Activated T-helper 1 cell treated with anti-CD3 and anti-CD28 coated beads, Interleukin-12 subunit alpha, Interleukin-12 subunit beta, Interleukin-2, Interleukin-4 antibody, amounts not matched to agents 30 ng/mL and 10 ng/mL and 1 ng/mL, durations not matched to agents 14 hours and 24 hours and 36 hours (primary cell): ENCODE results near the gene LYZL2. TPM values are rescaled to one million over a fixed set of nuclear protein-coding genes. Genes with fewer than 3 reads are reported as not detected.

Experiments
- DNase-seq: peaks from one replicate; pipeline ENCODE4 v3.0.0; 2021; ENCODE audit warnings: low spot score
- H3K27ac Mint-ChIP-seq: one replicate; pipeline ENCODE4 v1.8.0; 2021; ENCODE audit warnings: mild to moderate bottlenecking, mixed read lengths
- H3K27me3 Mint-ChIP-seq: one replicate; pipeline ENCODE4 v1.8.0; 2022; ENCODE audit warnings: mild to moderate bottlenecking, moderate library complexity, mixed read lengths; ENCODE audit not compliant: insufficient read depth
- H3K36me3 Mint-ChIP-seq: one replicate; pipeline ENCODE4 v1.8.0; 2021; ENCODE audit warnings: low read depth, mixed read lengths
- H3K4me1 Mint-ChIP-seq: one replicate; pipeline ENCODE4 v1.8.0; 2021; ENCODE audit warnings: low read depth, mixed read lengths
- H3K4me3 Mint-ChIP-seq: one replicate; pipeline ENCODE4 v1.8.0; 2021; ENCODE audit warnings: mild to moderate bottlenecking, moderate library complexity, mixed read lengths
- H3K9me3 Mint-ChIP-seq: one replicate; pipeline ENCODE4 v1.8.0; 2021; ENCODE audit warnings: mixed read lengths
- intact Hi-C: fragments of 100-400 bp; cut with micrococcal nuclease; formaldehyde crosslinking; loops from one replicate; pipeline ENCODE4 v1.15.1; 2024
- total RNA-seq: library from RNA; stranded (reverse); gene quantifications from 2 replicates; pipeline ENCODE4 v1.2.3, GENCODE V29; 2022

LYZL2 gene
- total RNA-seq, 1 donor from 2014 or later, result not detected

DNA sequence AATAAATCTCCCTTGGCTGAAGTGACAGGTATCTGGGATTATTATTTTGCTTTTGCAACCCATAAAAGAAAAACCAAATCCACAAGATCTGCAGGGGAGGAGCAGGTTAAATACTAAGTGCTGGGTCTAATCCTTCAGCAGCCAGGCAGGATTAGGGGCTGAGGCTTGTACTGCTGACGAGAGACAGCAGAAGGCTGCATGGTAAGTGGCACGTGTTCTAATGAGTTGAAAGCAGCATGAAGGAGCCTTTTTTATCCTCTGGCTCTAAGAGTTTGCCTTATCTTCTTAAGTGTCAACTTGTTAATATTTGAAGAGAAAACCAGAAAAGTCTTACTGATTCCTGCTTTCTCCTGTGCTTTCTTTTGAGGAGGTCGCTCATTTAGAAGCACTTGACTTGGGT, 50.0 kb downstream of the LYZL2 start:
- intact Hi-C loops, result no loop called here
- no peaks in the 10 kb centered on the region for H3K36me3 Mint-ChIP-seq
- H3K27ac Mint-ChIP-seq, result no peak overlapping the region

DNA sequence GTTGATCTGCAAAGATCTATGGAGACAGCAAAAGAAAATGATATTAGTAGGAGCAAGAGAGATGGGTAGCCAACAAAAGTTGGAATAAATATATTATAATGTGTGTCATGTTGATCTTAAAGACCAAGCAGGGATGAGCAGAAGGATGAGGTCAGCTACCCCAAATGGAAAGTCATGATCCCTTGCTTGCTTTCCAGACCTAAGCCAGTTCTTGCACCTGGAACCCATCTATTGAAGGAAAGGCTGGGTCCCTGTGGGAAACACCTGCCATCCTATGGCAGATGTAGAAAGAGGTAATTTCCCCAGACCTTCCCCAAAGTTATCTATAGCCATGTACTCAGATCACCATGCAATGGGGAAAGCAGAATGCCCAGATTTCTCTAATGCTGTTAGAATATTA, 52.5 kb downstream of the LYZL2 start:
- Mint-ChIP-seq H3K27me3 (peaks cover 3% of the 10 kb centered on the region), H3K27ac (no peak overlapping the region), H3K36me3 (no peaks in the 10 kb centered on the region), H3K9me3 (no peaks in the 10 kb centered on the region), H3K4me1 (no peaks in the 10 kb centered on the region), H3K4me3 (no peak overlapping the region)
- no peak for DNase-seq
- intact Hi-C loops, result no loop called here

More for the DNA sequence above, 50.0 kb downstream of the LYZL2 start:
- H3K4me3 Mint-ChIP-seq, result no peak overlapping the region
- H3K4me1 Mint-ChIP-seq, result peaks cover 5% of the 10 kb centered on the region
- H3K9me3 Mint-ChIP-seq, result no peaks in the 10 kb centered on the region
- no peak for DNase-seq
- H3K27me3 Mint-ChIP-seq, result peaks cover 3% of the 10 kb centered on the region

DNA sequence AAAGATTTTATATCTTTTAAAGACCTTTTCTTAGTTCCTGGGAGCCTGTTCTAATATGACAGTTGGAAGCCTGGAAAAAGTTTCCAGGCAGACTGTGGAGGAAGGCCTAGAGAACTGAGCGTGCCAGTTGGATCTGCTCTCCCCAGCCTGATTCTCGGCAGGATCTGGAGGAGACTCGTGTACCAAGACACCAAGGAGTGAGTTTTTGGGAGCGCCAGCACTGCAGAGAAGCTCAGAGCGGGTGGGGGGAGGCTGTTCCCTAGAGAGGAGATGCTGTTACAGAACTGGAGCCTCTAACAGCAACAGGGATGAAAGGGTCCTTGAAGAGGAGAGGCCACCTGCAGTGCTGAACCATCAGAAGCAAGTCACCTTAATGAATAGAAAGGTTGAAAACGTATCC, 52.9 kb downstream of the LYZL2 start:
- no peaks in the 10 kb centered on the region for H3K36me3 Mint-ChIP-seq
- H3K27me3 Mint-ChIP-seq, result peaks cover 3% of the 10 kb centered on the region
- DNase-seq, result no peak
- no peaks in the 10 kb centered on the region for H3K9me3 Mint-ChIP-seq
- no peak overlapping the region for H3K4me3 Mint-ChIP-seq
- no peaks in the 10 kb centered on the region for H3K4me1 Mint-ChIP-seq
- no peak overlapping the region for H3K27ac Mint-ChIP-seq
- intact Hi-C loops, result no loop called here

DNA sequence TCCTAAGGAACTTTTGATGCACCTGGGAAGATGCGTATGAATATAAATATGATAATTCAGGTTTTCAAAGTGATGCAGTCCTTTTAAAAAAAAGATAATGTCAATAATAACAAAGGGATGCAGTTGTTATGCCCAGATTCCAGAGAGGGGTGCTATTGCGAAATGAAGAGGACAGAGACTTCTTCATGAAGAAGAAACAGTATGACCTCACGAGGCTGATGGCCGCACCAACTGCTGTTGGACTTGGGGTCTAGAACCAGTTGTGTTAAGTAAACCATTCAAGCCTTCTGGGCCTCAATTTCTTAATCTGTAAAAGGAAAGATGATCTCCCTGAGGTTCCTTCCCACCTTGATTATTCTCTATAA, 55.1 kb downstream of the LYZL2 start:
- Mint-ChIP-seq H3K36me3 (no peaks in the 10 kb centered on the region), H3K4me3 (no peak overlapping the region), H3K9me3 (no peaks in the 10 kb centered on the region), H3K4me1 (no peaks in the 10 kb centered on the region), H3K27me3 (peaks cover 16% of the 10 kb centered on the region), H3K27ac (no peak overlapping the region)
- DNase-seq, result no peak
- intact Hi-C loops, result no loop called here

DNA sequence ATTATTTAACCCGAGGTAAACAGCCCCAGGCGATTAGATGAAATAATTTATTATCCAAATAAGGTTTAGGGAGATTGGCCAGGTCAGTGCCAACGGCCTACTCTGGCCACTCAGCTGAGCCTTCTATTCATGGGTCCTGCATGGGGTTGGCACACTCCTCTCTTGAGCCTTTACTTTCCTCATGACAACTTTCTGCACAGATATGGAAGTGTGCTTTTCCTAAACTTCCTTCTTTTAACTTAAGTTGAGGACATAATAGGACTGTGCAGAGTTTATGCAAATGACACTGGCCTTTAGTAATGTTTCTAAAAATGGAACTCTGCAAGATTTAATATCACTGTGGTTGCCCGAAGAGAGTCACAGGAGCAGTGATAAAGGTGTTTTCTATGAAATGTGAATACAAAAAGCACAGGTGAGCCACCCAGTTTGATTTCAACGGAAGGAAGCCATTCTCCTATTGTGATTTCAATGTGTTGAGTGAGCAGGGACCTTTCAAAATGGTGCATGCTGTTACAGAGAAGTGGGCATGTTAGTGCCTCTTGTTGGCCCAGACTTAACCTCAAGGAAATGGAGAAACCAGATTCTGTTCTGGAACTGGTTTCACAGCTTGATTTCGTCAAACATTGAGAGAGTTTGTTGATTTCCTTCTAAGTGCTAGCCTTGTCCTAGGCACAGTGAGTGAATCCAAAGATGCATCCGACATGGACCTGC, 55.7 kb downstream of the LYZL2 start:
- no peak overlapping the region for H3K27ac Mint-ChIP-seq
- H3K4me1 Mint-ChIP-seq, result no peaks in the 10 kb centered on the region
- intact Hi-C loops, result no loop called here

DNA sequence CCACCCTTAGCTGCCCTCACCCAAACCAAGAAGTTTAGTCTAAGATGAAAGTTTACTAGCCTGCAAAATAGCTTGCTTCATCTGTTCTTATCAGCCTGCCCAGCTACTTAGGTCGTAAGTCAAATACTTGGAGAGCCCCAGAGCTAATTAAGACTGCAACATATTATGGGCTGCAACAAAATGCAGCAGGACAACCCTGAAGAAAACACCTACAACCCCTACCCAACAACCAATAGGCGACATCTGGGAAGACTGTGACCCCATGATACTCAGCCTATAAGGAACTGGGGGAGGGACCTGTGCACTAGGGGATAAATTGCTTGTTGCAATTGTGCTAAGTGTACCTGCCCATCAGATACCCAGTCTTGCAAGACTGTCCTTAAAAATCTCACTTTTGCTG, 64.1 kb downstream of the LYZL2 start:
- DNase-seq, result no peak
- peaks cover 2% of the 10 kb centered on the region for H3K36me3 Mint-ChIP-seq
- H3K4me1 Mint-ChIP-seq, result peaks cover 14% of the 10 kb centered on the region
- H3K27me3 Mint-ChIP-seq, result peaks cover 20% of the 10 kb centered on the region
- H3K27ac Mint-ChIP-seq, result no peak overlapping the region
- intact Hi-C loops, result no loop called here
- no peak overlapping the region for H3K4me3 Mint-ChIP-seq
- no peaks in the 10 kb centered on the region for H3K9me3 Mint-ChIP-seq

More for the DNA sequence above, 55.7 kb downstream of the LYZL2 start:
- no peak for DNase-seq
- Mint-ChIP-seq H3K4me3 (no peak overlapping the region), H3K36me3 (no peaks in the 10 kb centered on the region), H3K27me3 (peaks cover 16% of the 10 kb centered on the region), H3K9me3 (no peaks in the 10 kb centered on the region)

DNA sequence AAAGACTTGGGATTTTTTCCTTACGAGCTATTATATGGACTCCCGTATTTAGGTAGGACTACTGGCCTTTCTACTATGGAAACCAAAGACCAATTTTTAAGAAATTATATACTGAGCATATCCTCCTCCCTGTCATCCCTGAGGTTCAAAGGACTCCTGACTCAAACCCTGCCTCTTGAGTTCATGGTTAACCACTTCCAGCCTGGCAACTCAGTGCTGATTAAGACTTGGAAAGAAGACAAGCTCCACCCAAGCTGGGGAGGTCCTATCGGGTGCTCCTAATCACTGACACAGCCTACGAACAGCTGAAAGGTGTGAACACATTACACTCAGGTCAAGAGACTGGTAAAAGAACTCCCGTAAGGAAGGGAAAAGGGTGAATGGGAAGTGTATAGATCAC, 66.8 kb downstream of the LYZL2 start:
- H3K4me3 Mint-ChIP-seq, result no peak overlapping the region

More for the DNA sequence above, 66.8 kb downstream of the LYZL2 start:
- intact Hi-C loops, result no loop called here
- peak; percentile 41 for DNase-seq
- Mint-ChIP-seq H3K27ac (no peak overlapping the region), H3K36me3 (peaks cover 2% of the 10 kb centered on the region), H3K9me3 (no peaks in the 10 kb centered on the region), H3K4me1 (peaks cover 14% of the 10 kb centered on the region), H3K27me3 (peaks cover 11% of the 10 kb centered on the region)

Other genes with a start within 250 kb of the LYZL2 start
- gene MAP3K8, start 195.6 kb downstream of the LYZL2 start, total RNA-seq, result 34.7 and 37.5 TPM in 2 replicates